ENCODE results near the gene DIRAS1.

The DIRAS1 gene

GRCh38 chr19:2702170-2703076, 18.7 kb downstream of the DIRAS1 start, which contains the start of gene GNG7:
TSS of gene GNG7 (minus strand) at chr19:2702694. CDS start at chr19:2520688, 182,006 bp downstream.
- TF ChIP-seq ZBTB7A (IDR thresholded peaks at IDR 0.05; ENCODE audit: low read depth), result 0 out of 2 replicates have a peak, but pooled peaks have one; percentile 53
- no peak for TF ChIP-seq NFIC (IDR thresholded peaks at IDR 0.05)

GRCh38 chr19:2701361-2702169, 19.6 kb downstream of the DIRAS1 start:
- TF ChIP-seq CREB1 (IDR thresholded peaks at IDR 0.05; ENCODE audit: low read depth), result no peak
- no peak for TF ChIP-seq CEBPB (IDR thresholded peaks at IDR 0.05)
- TF ChIP-seq ZBTB7A (IDR thresholded peaks at IDR 0.05; ENCODE audit: low read depth), result no peak
- no peak for TF ChIP-seq EGR1 (IDR thresholded peaks at IDR 0.05)
- no peak for TF ChIP-seq TCF12 (IDR thresholded peaks at IDR 0.05; ENCODE audit: low read depth)
- TF ChIP-seq TAF1 (IDR thresholded peaks at IDR 0.05; ENCODE audit: low read depth), result no peak
- no peak for TF ChIP-seq TEAD4 (IDR thresholded peaks at IDR 0.05)
- no peak for TF ChIP-seq EP300 (IDR thresholded peaks at IDR 0.05; ENCODE audit: borderline replicate concordance)
- TF ChIP-seq YY1 (IDR thresholded peaks at IDR 0.05; ENCODE audit: low read depth), result no peak
- TF ChIP-seq FOXM1 (IDR thresholded peaks at IDR 0.05; ENCODE audit: borderline replicate concordance, low read depth), result no peak
- TF ChIP-seq, protein P1, sequence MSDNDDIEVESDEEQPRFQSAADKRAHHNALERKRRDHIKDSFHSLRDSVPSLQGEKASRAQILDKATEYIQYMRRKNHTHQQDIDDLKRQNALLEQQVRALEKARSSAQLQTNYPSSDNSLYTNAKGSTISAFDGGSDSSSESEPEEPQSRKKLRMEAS (IDR thresholded peaks at IDR 0.05), result no peak
- TF ChIP-seq, protein P2, sequence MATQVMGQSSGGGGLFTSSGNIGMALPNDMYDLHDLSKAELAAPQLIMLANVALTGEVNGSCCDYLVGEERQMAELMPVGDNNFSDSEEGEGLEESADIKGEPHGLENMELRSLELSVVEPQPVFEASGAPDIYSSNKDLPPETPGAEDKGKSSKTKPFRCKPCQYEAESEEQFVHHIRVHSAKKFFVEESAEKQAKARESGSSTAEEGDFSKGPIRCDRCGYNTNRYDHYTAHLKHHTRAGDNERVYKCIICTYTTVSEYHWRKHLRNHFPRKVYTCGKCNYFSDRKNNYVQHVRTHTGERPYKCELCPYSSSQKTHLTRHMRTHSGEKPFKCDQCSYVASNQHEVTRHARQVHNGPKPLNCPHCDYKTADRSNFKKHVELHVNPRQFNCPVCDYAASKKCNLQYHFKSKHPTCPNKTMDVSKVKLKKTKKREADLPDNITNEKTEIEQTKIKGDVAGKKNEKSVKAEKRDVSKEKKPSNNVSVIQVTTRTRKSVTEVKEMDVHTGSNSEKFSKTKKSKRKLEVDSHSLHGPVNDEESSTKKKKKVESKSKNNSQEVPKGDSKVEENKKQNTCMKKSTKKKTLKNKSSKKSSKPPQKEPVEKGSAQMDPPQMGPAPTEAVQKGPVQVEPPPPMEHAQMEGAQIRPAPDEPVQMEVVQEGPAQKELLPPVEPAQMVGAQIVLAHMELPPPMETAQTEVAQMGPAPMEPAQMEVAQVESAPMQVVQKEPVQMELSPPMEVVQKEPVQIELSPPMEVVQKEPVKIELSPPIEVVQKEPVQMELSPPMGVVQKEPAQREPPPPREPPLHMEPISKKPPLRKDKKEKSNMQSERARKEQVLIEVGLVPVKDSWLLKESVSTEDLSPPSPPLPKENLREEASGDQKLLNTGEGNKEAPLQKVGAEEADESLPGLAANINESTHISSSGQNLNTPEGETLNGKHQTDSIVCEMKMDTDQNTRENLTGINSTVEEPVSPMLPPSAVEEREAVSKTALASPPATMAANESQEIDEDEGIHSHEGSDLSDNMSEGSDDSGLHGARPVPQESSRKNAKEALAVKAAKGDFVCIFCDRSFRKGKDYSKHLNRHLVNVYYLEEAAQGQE (IDR thresholded peaks at IDR 0.05; ENCODE audit: low read depth), result no peak
- no peak for TF ChIP-seq USF1 (IDR thresholded peaks at IDR 0.05)
- TF ChIP-seq NFIC (IDR thresholded peaks at IDR 0.05), result no peak
- no peak for TF ChIP-seq RAD21 (IDR thresholded peaks at IDR 0.05; ENCODE audit: low read depth)

- TF ChIP-seq TEAD4 (IDR thresholded peaks at IDR 0.05) (no peak), NFIC (IDR thresholded peaks at IDR 0.05) (no peak), EGR1 (IDR thresholded peaks at IDR 0.05) (no peak), TCF12 (IDR thresholded peaks at IDR 0.05; ENCODE audit: low read depth) (no peak), FOXM1 (IDR thresholded peaks at IDR 0.05; ENCODE audit: borderline replicate concordance, low read depth) (no peak), CREB1 (IDR thresholded peaks at IDR 0.05; ENCODE audit: low read depth) (no peak)
- TF ChIP-seq, protein P2 (IDR thresholded peaks at IDR 0.05; ENCODE audit: low read depth), result no peak
These were observed 20.4 kb downstream of the DIRAS1 start for GRCh38 chr19:2700660-2701360.

- TF ChIP-seq CEBPB (IDR thresholded peaks at IDR 0.05) (no peak), TAF1 (IDR thresholded peaks at IDR 0.05; ENCODE audit: low read depth) (no peak)
These were observed 21.6 kb downstream of the DIRAS1 start for GRCh38 chr19:2699413-2700140.

GRCh38 chr19:2694196-2694595, 27.0 kb downstream of the DIRAS1 start:
- TF ChIP-seq USF1 (IDR thresholded peaks at IDR 0.05), result no peak
- TF ChIP-seq CEBPB (IDR thresholded peaks at IDR 0.05), result no peak
- no peak for TF ChIP-seq YY1 (IDR thresholded peaks at IDR 0.05; ENCODE audit: low read depth)
- no peak for TF ChIP-seq TAF1 (IDR thresholded peaks at IDR 0.05; ENCODE audit: low read depth)
- no peak for TF ChIP-seq EP300 (IDR thresholded peaks at IDR 0.05; ENCODE audit: borderline replicate concordance)
- TF ChIP-seq TEAD4 (IDR thresholded peaks at IDR 0.05), result no peak
- TF ChIP-seq, protein P1 (IDR thresholded peaks at IDR 0.05), result no peak
- no peak for TF ChIP-seq CREB1 (IDR thresholded peaks at IDR 0.05; ENCODE audit: low read depth)
- TF ChIP-seq NFIC (IDR thresholded peaks at IDR 0.05), result no peak
- no peak for TF ChIP-seq FOXM1 (IDR thresholded peaks at IDR 0.05; ENCODE audit: borderline replicate concordance, low read depth)
- TF ChIP-seq, protein P2 (IDR thresholded peaks at IDR 0.05; ENCODE audit: low read depth), result no peak
- no peak for TF ChIP-seq TCF12 (IDR thresholded peaks at IDR 0.05; ENCODE audit: low read depth)
- TF ChIP-seq RAD21 (IDR thresholded peaks at IDR 0.05; ENCODE audit: low read depth), result no peak
- TF ChIP-seq ZBTB7A (IDR thresholded peaks at IDR 0.05; ENCODE audit: low read depth), result no peak
